Ishikawa (cell line): Measurements from ENCODE around the gene ASB1.

Source experiments
- CEBPB ChIP-seq: IDR thresholded peaks from 2 replicates; pipeline ENCODE4 v1.6.1; 2012
- CREB1 ChIP-seq: IDR thresholded peaks from 2 replicates; pipeline ENCODE4 v1.6.1; 2012; ENCODE audit warnings: low read depth
- EGR1 ChIP-seq: IDR thresholded peaks from 2 replicates; pipeline ENCODE4 v1.6.1; 2012
- EP300 ChIP-seq: IDR thresholded peaks from 2 replicates; pipeline ENCODE4 v1.6.1; 2012; ENCODE audit warnings: borderline replicate concordance
- FOXM1 ChIP-seq: IDR thresholded peaks from 2 replicates; pipeline ENCODE4 v1.6.1; 2012; ENCODE audit warnings: low read depth, borderline replicate concordance
- MAX ChIP-seq: IDR thresholded peaks from 2 replicates; pipeline ENCODE4 v1.6.1; 2012
- NFIC ChIP-seq: IDR thresholded peaks from 2 replicates; pipeline ENCODE4 v1.6.1; 2012
- RAD21 ChIP-seq: IDR thresholded peaks from 2 replicates; pipeline ENCODE4 v1.6.1; 2012; ENCODE audit warnings: low read depth
- REST ChIP-seq: IDR thresholded peaks from 2 replicates; pipeline ENCODE4 v1.6.1; 2012; ENCODE audit warnings: low read depth, mild to moderate bottlenecking
- TAF1 ChIP-seq: IDR thresholded peaks from 2 replicates; pipeline ENCODE4 v1.6.1; 2012; ENCODE audit warnings: low read depth, mild to moderate bottlenecking
- TCF12 ChIP-seq: IDR thresholded peaks from 2 replicates; pipeline ENCODE4 v1.6.1; 2012; ENCODE audit warnings: low read depth
- TEAD4 ChIP-seq: IDR thresholded peaks from 2 replicates; pipeline ENCODE4 v1.6.1; 2012
- USF1 ChIP-seq: IDR thresholded peaks from 2 replicates; pipeline ENCODE4 v1.6.1; 2012
- YY1 ChIP-seq: IDR thresholded peaks from 2 replicates; pipeline ENCODE4 v1.6.1; 2012; ENCODE audit warnings: low read depth
- ZBTB7A ChIP-seq: IDR thresholded peaks from 2 replicates; pipeline ENCODE4 v1.6.1; 2012; ENCODE audit warnings: low read depth

The ASB1 gene

GRCh38 chr2:238426568-238427434 lies at the start of gene ASB1:
Gene ASB1, plus strand, starts transcription at chr2:238426927. Its CDS starts 144 bp downstream, at chr2:238427071.
- peak; percentile 29; the same call in 1 of the 2 replicates for TF ChIP-seq TCF12
- TF ChIP-seq TAF1, result peak; percentile 62; the same call in 1 of the 2 replicates
- no peak for TF ChIP-seq EP300
- peak; percentile 99 for TF ChIP-seq ZBTB7A
- peak; percentile 53; the same call in 1 of the 2 replicates for TF ChIP-seq EGR1
- peak; percentile 55; the same call in 1 of the 2 replicates for TF ChIP-seq MAX
- TF ChIP-seq CEBPB, result no peak
- TF ChIP-seq FOXM1, result no peak
- TF ChIP-seq USF1, result no peak
- no peak for TF ChIP-seq CREB1

GRCh38 chr2:238378230-238379095 lies 48.3 kb upstream of the ASB1 start:
- TF ChIP-seq NFIC, result no peak
- TF ChIP-seq EGR1, result no peak
- TF ChIP-seq FOXM1, result no peak
- TF ChIP-seq TCF12, result no peak
- TF ChIP-seq RAD21, result no peak
- no peak for TF ChIP-seq MAX
- no peak for TF ChIP-seq YY1
- no peak for TF ChIP-seq USF1
- TF ChIP-seq CREB1, result no peak
- TF ChIP-seq TAF1, result no peak
- TF ChIP-seq TEAD4, result no peak
- no peak for TF ChIP-seq EP300
- no peak for TF ChIP-seq REST
- no peak for TF ChIP-seq ZBTB7A
- TF ChIP-seq CEBPB, result no peak

- TF ChIP-seq REST (no peak), TAF1 (no peak), CEBPB (no peak), TCF12 (no peak), FOXM1 (no peak), ZBTB7A (no peak), EP300 (no peak), EGR1 (no peak), MAX (no peak), TEAD4 (no peak), NFIC (no peak), YY1 (no peak), CREB1 (no peak), RAD21 (no peak), USF1 (no peak)
Measured at GRCh38 chr2:238379096-238379810, 47.5 kb upstream of the ASB1 start.

- no peak for TF ChIP-seq TEAD4
- no peak for TF ChIP-seq NFIC
- TF ChIP-seq YY1, result no peak
Measured at GRCh38 chr2:238380336-238380735, 46.4 kb upstream of the ASB1 start.
